GM12878 (cell line): ENCODE data around the gene SUGCT.

Source experiments
- ESRRA ChIP-seq: IDR thresholded peaks from 2 replicates; pipeline ENCODE4 v1.6.1; 2012; ENCODE audit warnings: mild to moderate bottlenecking, low read length, improper control_type of control experiment
- IKZF1 ChIP-seq: fragments of 450-650 bp; conservative IDR thresholded peaks from 2 replicates; pipeline ENCODE4 v1.6.1; 2017; ENCODE audit warnings: antibody characterized with exemption, mild to moderate bottlenecking
- JUND ChIP-seq: IDR thresholded peaks from 2 replicates; pipeline ENCODE4 v1.6.1; 2012; ENCODE audit warnings: low read depth, mild to moderate bottlenecking, low read length, improper control_type of control experiment, moderate library complexity
- MEF2A ChIP-seq: IDR thresholded peaks from 2 replicates; pipeline ENCODE4 v1.6.1; 2011; ENCODE audit warnings: low read depth, mild to moderate bottlenecking, low read length, moderate library complexity; ENCODE audit not compliant: insufficient read depth
- MYC ChIP-seq: IDR thresholded peaks from 2 replicates; pipeline ENCODE4 v1.6.1; 2011; ENCODE audit warnings: mild to moderate bottlenecking, low read length, moderate library complexity, inconsistent platforms; ENCODE audit not compliant: insufficient read depth, insufficient replicate concordance, insufficient read length, severe bottlenecking
- NRF1 ChIP-seq: conservative IDR thresholded peaks from 2 replicates; pipeline ENCODE4 v1.6.1; 2011; ENCODE audit warnings: mild to moderate bottlenecking, low read depth, low read length, improper control_type of control experiment
- POLR2A ChIP-seq: IDR thresholded peaks from 2 replicates; pipeline ENCODE4 v1.6.1; 2011; ENCODE audit warnings: low read depth, mild to moderate bottlenecking, low read length
- SRF ChIP-seq, 2 experiments: IDR thresholded peaks; 2 replicates each; pipeline ENCODE4 v1.6.1; 2011; ENCODE audit warnings: low read depth in 2 of 2, low read length in 2 of 2, mild to moderate bottlenecking in 1 of 2, moderate library complexity in 1 of 2
- TCF12 ChIP-seq: IDR thresholded peaks from 2 replicates; pipeline ENCODE4 v1.6.1; 2011; ENCODE audit warnings: low read depth, mild to moderate bottlenecking, low read length
- ZZZ3 ChIP-seq: IDR thresholded peaks from 2 replicates; pipeline ENCODE4 v1.6.1; 2011; ENCODE audit warnings: low read depth; ENCODE audit not compliant: control insufficient read depth, insufficient read length
- TF ChIP-seq, protein P1 (sequence below), 3 experiments: IDR thresholded peaks in 2 of 3; conservative IDR thresholded peaks in 1 of 3; 2 replicates each; pipeline ENCODE4 v1.5.1; 2011; ENCODE audit warnings: low read depth in 3 of 3, low read length in 3 of 3, mild to moderate bottlenecking in 3 of 3, control low read depth in 2 of 3, moderate library complexity in 2 of 3, inconsistent platforms in 1 of 3, mixed read lengths in 1 of 3; ENCODE audit not compliant: control insufficient read depth in 2 of 3, insufficient read depth in 1 of 3; ENCODE audit errors: extremely low read depth in 1 of 3
- TF ChIP-seq, protein P2 (sequence below): fragments of 450-650 bp; conservative IDR thresholded peaks from 2 replicates; pipeline ENCODE4 v1.6.1; 2017; ENCODE audit warnings: mild to moderate bottlenecking, moderate library complexity

DNA sequence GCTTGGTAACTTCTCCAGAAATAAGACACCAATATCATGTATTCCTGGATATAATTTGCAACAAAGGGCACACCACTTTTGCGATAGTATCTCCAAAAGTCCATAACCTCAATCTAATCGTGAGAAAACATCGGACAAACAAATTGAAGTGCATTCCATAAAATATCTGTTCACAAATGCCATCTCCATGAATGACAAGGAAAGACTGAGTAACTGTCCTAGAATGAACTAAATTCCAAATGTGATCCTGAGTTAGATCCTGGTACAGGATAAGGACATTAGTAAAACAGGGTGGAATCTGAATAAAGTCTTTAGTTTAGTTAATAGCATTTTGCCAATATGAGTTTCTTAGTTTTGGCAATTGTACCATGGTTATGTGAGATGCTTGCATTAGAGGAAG lies 384.2 kb downstream of the SUGCT start:
- TF ChIP-seq, protein P1, sequence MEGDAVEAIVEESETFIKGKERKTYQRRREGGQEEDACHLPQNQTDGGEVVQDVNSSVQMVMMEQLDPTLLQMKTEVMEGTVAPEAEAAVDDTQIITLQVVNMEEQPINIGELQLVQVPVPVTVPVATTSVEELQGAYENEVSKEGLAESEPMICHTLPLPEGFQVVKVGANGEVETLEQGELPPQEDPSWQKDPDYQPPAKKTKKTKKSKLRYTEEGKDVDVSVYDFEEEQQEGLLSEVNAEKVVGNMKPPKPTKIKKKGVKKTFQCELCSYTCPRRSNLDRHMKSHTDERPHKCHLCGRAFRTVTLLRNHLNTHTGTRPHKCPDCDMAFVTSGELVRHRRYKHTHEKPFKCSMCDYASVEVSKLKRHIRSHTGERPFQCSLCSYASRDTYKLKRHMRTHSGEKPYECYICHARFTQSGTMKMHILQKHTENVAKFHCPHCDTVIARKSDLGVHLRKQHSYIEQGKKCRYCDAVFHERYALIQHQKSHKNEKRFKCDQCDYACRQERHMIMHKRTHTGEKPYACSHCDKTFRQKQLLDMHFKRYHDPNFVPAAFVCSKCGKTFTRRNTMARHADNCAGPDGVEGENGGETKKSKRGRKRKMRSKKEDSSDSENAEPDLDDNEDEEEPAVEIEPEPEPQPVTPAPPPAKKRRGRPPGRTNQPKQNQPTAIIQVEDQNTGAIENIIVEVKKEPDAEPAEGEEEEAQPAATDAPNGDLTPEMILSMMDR (IDR thresholded peaks at IDR 0.05 in 2 of 3, conservative IDR thresholded peaks at IDR 0.05 in 1 of 3; ENCODE audit: control insufficient read depth in 2 of 3, extremely low read depth in 1 of 3, insufficient read depth in 1 of 3, low read depth in 3 of 3, low read length in 3 of 3) = no peak
- no peak for TF ChIP-seq ESRRA
- TF ChIP-seq SRF (IDR thresholded peaks at IDR 0.05; ENCODE audit: low read depth in 2 of 2, low read length in 2 of 2) = no peak
- no peak for TF ChIP-seq TCF12
- TF ChIP-seq, protein P2, sequence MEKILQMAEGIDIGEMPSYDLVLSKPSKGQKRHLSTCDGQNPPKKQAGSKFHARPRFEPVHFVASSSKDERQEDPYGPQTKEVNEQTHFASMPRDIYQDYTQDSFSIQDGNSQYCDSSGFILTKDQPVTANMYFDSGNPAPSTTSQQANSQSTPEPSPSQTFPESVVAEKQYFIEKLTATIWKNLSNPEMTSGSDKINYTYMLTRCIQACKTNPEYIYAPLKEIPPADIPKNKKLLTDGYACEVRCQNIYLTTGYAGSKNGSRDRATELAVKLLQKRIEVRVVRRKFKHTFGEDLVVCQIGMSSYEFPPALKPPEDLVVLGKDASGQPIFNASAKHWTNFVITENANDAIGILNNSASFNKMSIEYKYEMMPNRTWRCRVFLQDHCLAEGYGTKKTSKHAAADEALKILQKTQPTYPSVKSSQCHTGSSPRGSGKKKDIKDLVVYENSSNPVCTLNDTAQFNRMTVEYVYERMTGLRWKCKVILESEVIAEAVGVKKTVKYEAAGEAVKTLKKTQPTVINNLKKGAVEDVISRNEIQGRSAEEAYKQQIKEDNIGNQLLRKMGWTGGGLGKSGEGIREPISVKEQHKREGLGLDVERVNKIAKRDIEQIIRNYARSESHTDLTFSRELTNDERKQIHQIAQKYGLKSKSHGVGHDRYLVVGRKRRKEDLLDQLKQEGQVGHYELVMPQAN = no peak
- no peak for TF ChIP-seq JUND
- no peak for TF ChIP-seq NRF1
- TF ChIP-seq POLR2A = no peak
- no peak for TF ChIP-seq IKZF1
- TF ChIP-seq MEF2A = no peak
- no peak for TF ChIP-seq MYC
- no peak for TF ChIP-seq ZZZ3
